GM21717 (cell line): ENCODE results near the gene MAP2.
A peak's percentile ranks its signal among the peaks of the same experiment; 100 is the strongest.

ENCODE experiments used
- ATAC-seq: cut with Tn5 transposase; IDR thresholded peaks from one replicate; pipeline ENCODE4 v1.9.1; 2021; ENCODE audit warnings: mild to moderate bottlenecking, moderate library complexity; ENCODE audit not compliant: unreplicated experiment

The MAP2 gene

DNA sequence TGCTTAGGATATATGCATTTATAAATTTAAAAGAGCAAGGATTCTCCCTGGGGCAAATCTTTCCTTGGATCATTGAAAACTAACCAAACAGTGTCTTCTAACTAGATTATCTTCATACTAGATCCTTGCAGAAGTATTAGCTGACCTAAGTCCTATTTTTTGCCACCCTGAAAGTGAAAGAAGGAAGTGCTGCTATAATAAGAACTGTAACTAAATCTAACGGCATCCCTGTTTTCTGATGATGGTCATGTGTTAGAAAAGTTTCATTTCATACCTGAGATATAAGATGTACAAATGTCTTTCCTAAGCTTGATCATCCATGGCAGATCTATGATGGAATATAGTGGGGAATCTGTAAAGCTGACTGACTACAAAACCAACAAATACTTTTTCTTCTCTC, 102.7 kb downstream of the MAP2 start:
- peak; percentile 52 for ATAC-seq

DNA sequence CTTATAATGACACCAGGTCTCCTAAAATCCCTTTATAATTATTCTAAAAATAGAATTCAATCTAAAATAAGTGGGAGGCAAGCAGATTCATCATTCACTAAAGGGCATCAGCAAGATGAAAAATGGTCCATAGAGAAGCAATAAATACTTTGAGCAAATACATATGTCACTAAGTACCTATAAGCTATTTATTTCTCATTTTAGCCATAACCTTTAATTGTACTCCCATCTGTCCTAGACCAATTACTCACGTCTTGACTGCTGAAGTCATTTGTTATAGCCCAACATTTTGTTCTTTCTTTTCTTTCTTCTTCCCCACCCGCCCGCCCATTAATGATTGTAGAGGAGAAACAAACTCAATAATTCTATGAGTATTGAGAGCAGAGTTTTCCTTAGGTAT, 105.7 kb downstream of the MAP2 start:
- no peak for ATAC-seq

DNA sequence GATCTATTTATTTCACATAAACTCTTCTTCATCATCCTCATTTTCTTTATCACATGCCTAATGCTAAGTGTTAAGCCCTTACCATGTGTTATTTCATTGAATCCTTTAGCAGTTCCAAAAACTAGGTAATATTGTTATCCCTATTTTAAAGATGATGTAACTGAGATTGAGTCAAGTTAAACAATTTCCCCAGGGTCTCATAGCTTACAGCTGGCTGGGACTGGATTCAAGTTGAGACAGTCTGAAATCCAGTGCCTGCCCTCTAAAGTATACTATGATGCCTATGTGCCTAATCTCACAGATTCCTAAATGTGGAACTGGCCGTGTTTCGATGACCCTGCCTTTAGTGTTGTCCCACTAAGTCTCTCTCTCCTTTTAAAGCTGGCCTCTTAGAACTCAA, 108.5 kb downstream of the MAP2 start:
- ATAC-seq, result no peak

DNA sequence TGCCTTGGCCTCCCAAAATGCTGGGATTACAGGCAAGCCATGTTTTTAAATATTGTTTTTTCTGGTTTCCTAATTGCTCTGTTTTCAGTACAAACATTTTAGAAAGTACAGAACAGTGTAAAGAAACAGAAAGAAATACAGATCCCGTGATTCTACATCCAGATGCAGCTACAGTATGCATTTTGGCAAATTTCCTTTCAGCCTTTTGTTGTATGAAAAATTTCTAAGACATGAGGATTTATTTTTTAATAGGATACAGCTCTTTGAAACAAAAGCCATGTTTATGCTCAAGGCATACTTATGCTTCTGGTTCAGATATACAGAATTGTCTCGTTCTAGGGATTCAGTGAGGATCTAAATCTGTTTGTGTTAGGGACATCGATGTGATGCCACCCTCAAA, 109.5 kb downstream of the MAP2 start:
- no peak for ATAC-seq

GRCh38 chr2:209534228-209534627, 110.4 kb downstream of the MAP2 start:
- peak; percentile 56 for ATAC-seq

DNA sequence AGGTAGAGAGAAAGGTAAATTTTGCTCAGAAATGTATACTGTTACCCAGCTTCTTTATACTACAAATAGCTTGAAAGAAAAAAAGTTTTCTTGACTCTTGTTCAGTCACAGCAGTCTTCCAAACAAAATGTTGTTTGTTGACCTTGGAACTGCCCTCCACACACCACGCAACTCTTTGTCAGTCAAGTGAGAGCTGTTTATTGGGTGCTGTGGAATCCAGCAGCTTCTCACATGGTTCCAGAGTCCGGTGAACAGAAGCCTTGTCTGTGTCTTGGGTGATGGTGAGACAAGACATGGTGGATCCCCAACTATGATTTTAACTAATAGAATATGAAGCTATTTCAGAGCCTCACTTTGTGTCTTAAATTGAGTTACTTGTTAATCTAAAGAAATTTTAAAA, 112.5 kb downstream of the MAP2 start:
- ATAC-seq, result no peak

DNA sequence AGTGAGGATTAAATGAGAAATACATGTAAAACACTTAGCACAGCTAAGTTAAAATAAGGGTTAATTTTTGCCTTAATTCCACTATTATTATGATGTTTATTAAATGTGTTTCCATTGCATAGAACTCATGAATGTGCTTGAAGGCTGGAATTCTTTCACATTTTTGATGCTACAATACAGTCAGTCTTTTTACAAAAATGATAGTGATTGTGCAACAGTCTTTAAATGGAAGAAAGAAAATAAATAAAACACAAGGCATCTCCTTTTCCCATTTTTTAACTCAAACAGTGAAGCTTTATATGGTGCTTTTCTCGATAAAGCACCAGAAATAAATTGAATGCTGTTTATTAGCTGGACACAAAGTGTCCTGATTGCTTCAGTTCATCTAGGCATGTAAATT, 123.9 kb downstream of the MAP2 start:
- no peak for ATAC-seq

- ATAC-seq, result no peak
These were observed 125.7 kb downstream of the MAP2 start for GRCh38 chr2:209549589-209549988.

DNA sequence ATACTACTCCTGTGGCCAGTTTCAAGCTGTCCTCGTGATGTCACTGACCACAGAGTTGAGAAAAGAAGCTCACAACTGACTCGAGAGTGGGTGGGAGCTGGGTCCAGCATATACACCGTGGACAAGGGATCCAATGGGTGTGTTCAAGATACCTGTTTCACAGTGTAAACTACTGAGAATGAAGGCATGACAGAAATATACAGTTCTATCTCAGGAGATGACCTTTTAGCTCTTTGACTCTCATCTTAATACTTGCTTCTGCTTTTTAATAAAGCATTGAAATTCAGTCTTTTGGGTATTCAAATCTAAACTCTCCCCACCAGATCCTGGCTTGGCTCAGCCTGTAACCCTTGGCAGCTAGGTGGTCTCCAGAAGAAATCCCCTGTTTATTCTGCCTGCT, 130.1 kb downstream of the MAP2 start:
- ATAC-seq, result no peak

DNA sequence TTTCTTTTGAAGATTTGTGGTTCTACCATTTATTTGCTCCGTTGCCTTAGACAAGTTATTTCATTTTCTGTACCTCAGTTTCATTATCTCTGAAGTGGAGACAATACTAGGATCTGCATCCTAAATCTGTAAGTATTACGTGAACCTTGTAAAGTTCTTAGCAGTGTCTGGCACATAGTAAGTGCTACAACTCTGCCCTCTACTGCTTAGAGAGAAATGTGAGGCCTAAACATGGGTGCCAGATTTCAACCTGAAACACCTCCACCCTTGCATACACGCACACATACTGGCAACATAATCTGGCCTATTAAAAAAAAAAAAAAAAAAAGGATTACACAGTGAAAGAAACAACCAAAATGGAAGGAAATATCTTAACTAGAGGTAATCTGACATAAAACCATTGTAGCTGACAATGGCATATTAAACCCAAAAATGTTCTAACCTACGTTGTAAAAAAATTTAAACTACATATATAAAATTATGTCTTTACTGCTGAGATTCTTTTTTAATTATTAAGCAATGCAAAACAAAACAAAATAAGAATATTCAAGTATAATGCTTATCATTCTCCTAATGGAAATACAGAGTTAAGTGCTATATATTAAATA, 132.6 kb downstream of the MAP2 start:
- ATAC-seq, result peak; percentile 54

- ATAC-seq, result no peak
These were observed 137.1 kb downstream of the MAP2 start for GRCh38 chr2:209560911-209561310.

DNA sequence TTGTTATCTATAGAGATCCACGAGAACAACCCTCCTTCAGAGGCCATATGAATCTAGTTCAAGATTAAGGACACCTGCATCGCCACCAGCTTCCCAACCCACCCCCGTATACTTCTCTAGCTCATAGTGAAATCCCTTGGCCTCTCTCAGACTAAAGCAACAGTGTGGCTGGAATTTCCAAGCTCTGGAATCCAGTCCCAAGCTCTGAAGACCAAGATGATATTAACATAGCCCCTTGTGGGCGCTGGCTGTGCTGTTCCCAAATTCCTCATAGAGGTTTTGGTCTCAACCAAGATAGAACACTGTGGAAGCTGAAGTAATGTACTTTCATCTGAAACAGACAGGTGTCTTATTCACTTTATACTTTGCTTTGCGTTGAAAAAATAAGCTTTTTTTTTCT, 139.6 kb downstream of the MAP2 start:
- ATAC-seq, result no peak

GRCh38 chr2:209564816-209565215, 141.0 kb downstream of the MAP2 start:
- ATAC-seq, result no peak

GRCh38 chr2:209565896-209566582, 142.2 kb downstream of the MAP2 start:
- ATAC-seq, result no peak

DNA sequence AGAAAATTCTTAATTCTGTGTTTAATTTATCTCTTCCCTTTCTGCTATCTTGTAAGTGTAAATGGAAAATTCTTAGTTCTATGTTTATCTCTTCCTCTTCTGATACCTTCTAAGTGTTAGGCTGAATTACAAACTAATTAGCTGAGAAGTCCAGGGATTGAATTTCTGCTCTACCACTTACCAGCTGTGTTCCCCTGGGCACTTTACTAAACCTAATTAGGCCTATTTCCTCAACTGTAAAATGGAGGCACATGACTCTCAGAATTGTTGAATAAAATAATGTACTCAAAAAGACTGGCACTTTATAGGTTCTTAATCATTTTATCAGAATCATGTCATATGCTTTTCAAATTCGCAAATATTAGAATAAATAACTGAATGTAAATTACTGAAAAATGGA, 146.3 kb downstream of the MAP2 start:
- ATAC-seq, result no peak

GRCh38 chr2:209574515-209574914, 150.7 kb downstream of the MAP2 start:
- no peak for ATAC-seq

DNA sequence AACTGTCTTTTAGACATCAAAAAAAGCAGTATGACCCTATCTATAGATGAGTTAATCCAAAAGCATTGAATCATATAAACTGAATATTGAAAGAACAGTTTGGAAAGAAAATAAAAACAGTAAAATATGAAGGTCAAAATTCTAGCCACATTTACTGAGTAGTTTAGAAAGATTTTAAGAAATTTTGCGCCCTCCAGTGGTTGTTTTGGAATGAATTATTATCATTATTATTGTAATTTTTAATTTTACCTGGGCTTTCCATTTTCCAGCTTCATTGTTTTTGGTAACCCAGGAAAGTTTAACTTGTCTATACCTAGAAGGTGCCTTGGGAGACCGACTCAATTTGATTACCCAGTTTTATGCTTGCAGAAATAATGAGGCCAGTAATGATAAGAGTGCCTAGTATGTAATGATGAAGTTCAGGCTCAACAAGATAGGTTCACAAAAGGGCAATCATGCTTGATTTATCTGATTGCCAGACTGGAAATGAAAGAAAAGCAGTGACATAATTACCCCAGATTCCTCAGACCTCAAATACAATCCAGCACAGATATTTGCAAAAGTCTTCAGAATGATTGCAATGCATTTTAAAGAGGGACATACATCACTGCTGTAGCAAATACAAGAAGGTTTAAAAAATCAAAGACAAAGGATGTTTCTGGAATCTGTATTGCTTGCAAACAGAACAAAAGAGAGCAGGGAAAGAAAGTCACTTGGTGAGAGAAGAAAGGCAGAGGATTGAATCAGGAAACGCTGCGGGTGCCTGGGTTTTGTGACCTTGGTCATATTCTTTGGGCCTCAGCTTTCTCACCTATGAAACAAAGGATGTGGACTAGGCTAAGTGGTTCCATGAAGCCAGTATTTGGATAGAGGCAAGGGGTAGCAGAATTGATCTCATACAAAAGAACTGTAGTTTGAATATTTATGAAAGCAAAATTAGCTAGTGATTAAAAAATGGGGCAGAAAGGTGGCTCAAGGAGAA, 153.8 kb downstream of the MAP2 start:
- ATAC-seq, result no peak

DNA sequence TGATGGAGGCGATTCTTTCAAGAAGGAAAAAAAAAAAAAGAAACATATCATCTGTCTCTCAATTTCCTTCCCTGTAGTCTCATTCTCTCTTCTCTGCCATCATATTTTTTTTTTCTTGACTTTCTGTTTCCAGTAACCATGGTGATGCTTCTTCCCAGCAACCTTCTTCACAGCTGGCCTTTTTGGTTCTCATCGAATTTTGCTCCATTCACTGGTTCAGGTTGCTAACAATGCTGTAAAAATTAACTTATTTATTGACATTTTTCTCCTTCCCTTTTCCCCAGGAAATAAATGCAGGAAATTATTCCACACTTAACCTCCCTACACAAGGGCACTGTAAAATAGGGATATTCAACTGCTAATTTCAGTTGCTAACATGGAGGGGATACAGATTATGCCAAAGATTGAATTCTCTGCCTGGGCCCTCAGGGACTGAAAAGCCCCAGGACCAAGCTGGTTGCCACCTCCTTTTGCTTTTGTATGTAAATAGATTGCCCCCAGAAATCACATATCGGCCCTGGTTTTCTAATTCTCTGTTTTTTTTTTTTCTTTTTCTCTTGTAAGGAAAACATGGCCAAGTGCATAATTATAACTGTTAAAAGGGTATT, 154.7 kb downstream of the MAP2 start:
- ATAC-seq, result no peak

GRCh38 chr2:209579230-209579749, 155.4 kb downstream of the MAP2 start:
- no peak for ATAC-seq

- no peak for ATAC-seq
These were observed 157.2 kb downstream of the MAP2 start for GRCh38 chr2:209581040-209581439.

GRCh38 chr2:209582281-209582680, 158.4 kb downstream of the MAP2 start:
- no peak for ATAC-seq
